NB4 (cell line): ENCODE results near the gene ENOSF1.
"Not testable (repeated sequence)": the region's sequence is repeated elsewhere in the genome, so short reads cannot be mapped to it uniquely, and the experiment has no call there.

Source experiments
- DNase-seq: peaks from one replicate; pipeline ENCODE4 v3.0.0; 2010; ENCODE audit warnings: low read depth
- H3K4me3 ChIP-seq: one replicate; pipeline ENCODE4 v1.5.1; 2011; ENCODE audit warnings: mild to moderate bottlenecking, low read depth, low read length, moderate library complexity
- CTCF ChIP-seq: IDR thresholded peaks from one replicate; pipeline ENCODE4 v1.5.1; 2012; ENCODE audit warnings: low read depth, low read length
- MAX ChIP-seq: IDR thresholded peaks from 2 replicates; pipeline ENCODE4 v1.6.1; 2011; ENCODE audit warnings: low read depth, low read length
- MYC ChIP-seq: IDR thresholded peaks from 2 replicates; pipeline ENCODE4 v1.6.1; 2011; ENCODE audit warnings: low read depth, low read length
- POLR2A ChIP-seq: IDR thresholded peaks from 2 replicates; pipeline ENCODE4 v1.6.1; 2011; ENCODE audit warnings: mild to moderate bottlenecking; ENCODE audit not compliant: insufficient read length; ENCODE audit errors: extremely low read depth

The ENOSF1 gene, protein sequence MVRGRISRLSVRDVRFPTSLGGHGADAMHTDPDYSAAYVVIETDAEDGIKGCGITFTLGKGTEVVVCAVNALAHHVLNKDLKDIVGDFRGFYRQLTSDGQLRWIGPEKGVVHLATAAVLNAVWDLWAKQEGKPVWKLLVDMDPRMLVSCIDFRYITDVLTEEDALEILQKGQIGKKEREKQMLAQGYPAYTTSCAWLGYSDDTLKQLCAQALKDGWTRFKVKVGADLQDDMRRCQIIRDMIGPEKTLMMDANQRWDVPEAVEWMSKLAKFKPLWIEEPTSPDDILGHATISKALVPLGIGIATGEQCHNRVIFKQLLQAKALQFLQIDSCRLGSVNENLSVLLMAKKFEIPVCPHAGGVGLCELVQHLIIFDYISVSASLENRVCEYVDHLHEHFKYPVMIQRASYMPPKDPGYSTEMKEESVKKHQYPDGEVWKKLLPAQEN

DNA sequence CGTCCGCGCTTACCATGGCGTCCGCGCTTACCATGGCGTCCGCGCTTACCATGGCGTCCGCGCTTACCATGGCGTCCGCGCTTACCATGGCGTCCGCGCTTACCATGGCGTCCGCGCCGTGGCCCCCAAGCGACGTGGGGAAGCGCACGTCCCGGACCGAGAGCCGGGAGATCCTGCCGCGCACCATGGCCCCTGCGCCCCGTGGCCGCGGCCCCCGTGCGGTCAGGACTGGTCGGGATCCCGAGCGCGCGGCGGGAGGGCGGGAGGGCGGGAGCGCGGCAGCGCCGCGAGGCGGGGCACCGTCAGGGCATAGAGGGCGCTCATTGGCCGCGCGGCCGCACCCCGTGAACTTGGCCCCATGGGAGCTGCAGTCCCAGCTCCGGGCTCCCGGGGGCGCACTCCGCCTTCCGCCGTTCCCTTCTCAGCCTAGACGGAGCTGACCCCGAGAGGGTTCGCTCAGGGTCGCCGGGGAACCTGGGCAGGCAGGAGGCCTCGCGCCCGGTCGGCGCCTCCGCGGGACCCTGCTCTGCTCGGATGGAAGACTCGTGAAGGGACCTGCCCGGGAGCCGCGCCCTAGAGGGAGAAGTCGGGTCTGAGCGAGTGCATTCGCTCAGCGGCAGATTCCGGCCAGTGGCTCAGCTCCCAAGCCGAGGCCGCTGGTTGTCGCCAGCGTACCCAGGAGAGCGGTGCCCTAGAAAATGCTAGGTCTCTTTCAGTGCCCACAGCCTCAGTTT lies at the start of gene ENOSF1:
Gene ENOSF1 (minus strand): TSS at position 230 of the 734 bp plus-strand sequence. CDS start 43 bp downstream, at position 187.
- DNase-seq, result peak; percentile 91

GRCh38 chr18:759864-760263 lies 47.4 kb upstream of the ENOSF1 start:
- H3K4me3 ChIP-seq, DNase-seq: not testable (repeated sequence)

More for the DNA sequence above, at the start of gene ENOSF1:
- H3K4me3 ChIP-seq, result peak within 1 kb of the TSS; percentile 75
- peak; percentile 47 for TF ChIP-seq MYC
- TF ChIP-seq MAX, result no peak
- peak; percentile 58 for TF ChIP-seq CTCF
- TF ChIP-seq POLR2A, result peak; percentile 34

GRCh38 chr18:755506-755905 lies 43.1 kb upstream of the ENOSF1 start:
- TF ChIP-seq CTCF, result no peak
- TF ChIP-seq MAX, result no peak
- no peak for TF ChIP-seq POLR2A
- TF ChIP-seq MYC, result no peak
- no peak overlapping the region for H3K4me3 ChIP-seq
- DNase-seq, result no peak

DNA sequence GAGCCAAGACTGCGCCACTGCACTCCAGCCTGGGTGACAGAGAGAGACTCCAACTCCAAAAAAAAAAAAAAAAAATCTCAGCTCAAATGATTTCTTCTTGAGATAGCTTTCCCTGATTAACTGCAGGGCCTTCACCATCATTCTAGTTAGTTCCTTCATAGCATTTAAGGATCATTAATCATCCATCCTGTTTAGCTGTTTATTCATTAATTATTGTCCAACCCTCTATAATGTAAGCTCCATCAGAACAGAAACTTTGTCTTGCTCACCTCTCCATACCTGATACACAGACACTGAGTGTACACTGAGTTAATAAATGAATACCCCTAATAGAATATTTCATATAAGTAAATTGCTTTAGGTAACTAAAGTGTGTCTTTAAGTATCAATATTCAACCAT lies 42.2 kb upstream of the ENOSF1 start:
- no peak overlapping the region for H3K4me3 ChIP-seq
- TF ChIP-seq CTCF (no peak), MYC (no peak)
- no peak for DNase-seq

GRCh38 chr18:750456-750855 lies 38.0 kb upstream of the ENOSF1 start:
- TF ChIP-seq MAX (no peak), CTCF (no peak), POLR2A (no peak), MYC (no peak)
- no peak for DNase-seq
- no peak overlapping the region for H3K4me3 ChIP-seq

DNA sequence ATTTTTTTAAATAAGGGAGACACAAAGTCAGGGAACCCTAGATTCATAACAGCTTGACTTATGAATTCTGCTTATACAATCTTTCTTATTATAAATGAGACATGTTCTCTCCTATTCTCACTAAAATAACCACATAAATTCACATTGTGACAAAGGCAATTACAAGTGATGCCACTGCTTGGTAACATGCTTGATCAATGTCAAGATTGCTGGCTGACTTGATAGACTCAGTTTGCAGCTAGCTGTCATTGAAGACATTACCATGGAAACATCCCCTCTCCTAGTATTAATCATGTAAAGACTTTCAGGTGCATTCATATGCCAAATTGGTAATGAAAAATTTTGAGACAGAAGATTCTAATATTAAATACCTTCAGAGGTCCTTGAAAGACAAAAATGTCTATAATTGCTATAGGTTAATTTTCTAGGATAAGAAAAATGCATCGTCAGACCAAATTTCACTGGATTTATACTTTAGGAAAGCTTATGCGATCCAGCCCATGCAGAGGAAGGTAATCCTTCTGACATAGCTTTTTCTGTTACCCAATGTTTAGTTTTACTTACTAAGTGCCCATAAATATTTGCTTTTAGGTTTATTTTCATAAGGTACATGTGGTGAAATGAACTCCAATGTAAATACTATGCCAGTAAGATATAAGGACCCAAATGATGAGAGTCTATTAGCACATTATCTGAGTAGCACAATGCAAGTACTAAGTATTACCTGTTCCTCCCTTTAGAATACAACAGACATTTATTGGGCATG lies 32.6 kb upstream of the ENOSF1 start:
- TF ChIP-seq MAX (no peak), CTCF (no peak), POLR2A (no peak), MYC (no peak)

More for the DNA sequence above, 32.6 kb upstream of the ENOSF1 start:
- no peak for DNase-seq
- H3K4me3 ChIP-seq, result no peak overlapping the region
